Fibroblast of skin of abdomen (primary cell): ENCODE measurements around the gene AJM1.

Experiments used
- DNase-seq: peaks from one replicate; pipeline ENCODE4 v3.0.0-alpha.2; 2013

The AJM1 gene

DNA sequence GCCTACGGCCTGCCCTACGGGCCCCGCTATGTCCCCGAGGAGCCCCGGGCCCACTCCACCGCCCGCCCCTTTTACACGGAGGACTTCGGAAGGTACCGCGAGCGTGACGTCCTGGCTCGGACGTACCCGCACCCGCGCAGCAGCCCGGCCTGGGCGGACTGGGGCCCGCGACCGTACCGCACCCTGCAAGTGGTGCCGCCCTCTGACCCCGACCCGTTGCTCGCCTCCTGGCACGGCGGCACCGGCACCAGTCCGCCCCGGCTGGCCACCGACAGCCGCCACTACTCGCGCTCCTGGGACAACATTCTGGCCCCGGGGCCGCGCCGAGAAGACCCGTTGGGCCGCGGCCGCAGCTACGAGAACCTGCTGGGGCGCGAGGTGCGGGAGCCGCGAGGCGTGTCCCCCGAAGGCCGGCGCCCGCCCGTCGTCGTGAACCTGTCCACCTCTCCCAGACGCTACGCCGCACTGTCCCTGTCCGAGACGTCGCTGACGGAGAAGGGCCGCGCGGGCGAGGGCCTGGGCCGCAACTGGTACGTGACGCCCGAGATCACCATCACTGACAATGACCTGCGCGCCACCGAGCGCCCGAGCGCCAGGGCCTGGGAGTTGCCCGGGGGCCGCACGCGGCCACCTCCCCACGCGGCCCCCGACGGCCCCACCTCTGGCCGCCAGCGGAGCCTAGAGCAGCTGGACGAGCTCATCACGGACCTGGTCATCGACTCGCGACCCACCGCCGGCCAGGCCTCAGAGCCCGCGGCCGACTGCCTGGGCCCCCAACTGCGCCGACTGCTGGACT lies 3.4 kb downstream of the AJM1 start:
- no peak for DNase-seq

GRCh38 chr9:136846376-136847087 lies 4.3 kb downstream of the AJM1 start:
- no peak for DNase-seq

GRCh38 chr9:136847088-136847825 lies 5.0 kb downstream of the AJM1 start:
- DNase-seq: peak; percentile 79

DNA sequence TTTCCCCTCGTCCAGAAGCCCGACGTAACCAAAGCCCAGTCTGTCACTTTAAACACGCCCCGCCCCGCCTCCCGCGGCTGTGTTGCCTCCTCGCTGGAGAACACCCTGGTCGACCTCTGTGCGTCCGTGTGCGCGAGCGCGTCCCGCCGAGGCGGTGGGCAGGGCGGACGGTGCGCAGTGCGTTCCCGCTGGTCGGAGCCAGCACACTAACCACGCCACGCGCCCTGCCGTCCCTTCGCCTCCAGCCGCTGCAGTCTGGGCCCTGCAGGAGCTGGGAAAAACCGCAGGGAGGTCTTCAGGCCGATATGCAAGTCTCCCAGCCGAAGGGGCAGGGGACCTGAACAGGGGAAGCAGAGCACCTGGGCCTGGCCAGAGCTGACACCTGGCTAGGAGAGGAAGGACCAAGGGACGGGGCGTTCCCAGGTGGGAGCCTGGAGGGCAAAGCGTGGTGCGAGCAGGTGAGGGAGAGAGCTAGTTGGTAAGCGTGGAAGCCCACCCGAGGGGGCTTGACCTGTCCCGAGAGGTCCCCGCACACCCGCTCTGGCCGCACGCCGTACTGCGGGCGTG lies 5.6 kb downstream of the AJM1 start:
- peak; percentile 82 for DNase-seq

DNA sequence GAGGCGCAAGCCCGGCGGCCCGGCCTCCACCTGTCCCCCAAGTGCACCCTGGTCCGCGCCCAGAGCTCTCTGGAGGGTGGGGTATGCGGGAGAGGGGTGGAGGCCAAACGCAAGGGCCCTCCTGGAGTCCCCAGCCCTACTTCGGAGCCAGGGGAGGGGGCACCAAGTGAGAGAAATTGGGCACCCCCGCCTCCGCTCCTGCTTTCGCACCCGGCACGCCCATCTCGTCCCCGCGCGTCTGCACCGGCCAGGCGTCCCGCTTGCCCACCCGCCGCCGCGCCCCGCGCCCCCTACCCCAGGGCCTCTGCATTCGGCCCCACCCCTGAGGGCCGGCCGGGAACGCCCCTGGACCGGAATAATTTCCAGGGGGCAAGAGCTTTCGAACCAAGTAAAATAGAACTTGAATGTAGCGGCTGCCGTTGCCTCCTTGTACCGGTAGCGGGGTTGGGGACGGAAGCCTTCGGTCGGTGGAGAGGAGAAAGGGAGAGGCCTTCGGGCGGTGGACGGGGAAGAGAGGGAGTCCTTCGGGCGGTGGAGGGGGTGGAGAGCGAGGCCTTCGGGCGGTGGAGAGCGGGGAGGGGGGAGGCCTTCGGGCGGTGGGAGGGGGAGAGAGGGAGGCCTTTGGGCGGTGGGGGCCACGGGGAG lies 6.2 kb downstream of the AJM1 start:
- DNase-seq: no peak

DNA sequence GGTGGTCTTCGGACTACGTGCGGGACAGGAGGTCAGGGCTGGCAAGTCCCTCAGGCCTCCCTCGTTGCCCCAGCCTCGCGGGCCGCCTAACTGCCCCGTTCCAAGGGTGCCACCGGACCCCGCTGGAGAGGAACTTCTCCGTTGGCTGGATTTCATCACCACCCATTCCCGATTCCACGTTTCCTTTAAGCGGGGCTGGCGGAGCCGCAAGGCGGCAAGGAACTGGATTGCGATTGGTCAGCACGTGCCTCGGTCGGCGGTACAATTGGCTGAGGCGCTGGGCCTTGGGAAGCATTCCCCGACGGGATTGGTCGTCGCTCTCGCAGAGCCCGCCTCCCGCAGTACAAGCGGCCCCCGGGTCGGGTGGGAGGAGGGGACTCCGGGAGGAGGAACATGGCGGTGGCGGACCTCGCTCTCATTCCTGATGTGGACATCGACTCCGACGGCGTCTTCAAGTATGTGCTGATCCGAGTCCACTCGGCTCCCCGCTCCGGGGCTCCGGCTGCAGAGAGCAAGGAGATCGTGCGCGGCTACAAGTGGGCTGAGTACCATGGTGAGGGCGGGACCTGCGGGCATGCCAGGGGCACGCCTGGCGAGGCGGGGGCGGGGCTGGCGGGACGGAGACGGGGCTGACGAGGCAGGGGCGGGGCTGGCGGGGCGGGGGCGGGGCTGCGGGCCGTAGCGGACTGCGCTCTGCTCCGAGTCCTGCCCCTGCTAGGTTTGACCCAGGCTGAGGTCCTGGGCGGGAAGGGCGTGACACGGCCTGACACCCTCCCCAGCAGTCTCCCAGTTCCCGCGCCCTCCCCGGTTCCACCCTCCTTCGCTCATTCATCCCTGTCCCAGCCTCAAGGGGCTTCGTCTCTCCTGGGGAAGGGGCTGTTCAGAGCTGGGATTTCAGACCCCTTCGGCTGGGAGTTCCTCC lies 7.0 kb downstream of the AJM1 start, which contains the start of gene PHPT1:
Gene PHPT1, plus strand, starts transcription at position 372 of the 922 bp plus-strand sequence. Its CDS starts 22 bp downstream, at position 394.
- peak; percentile 99 for DNase-seq

DNA sequence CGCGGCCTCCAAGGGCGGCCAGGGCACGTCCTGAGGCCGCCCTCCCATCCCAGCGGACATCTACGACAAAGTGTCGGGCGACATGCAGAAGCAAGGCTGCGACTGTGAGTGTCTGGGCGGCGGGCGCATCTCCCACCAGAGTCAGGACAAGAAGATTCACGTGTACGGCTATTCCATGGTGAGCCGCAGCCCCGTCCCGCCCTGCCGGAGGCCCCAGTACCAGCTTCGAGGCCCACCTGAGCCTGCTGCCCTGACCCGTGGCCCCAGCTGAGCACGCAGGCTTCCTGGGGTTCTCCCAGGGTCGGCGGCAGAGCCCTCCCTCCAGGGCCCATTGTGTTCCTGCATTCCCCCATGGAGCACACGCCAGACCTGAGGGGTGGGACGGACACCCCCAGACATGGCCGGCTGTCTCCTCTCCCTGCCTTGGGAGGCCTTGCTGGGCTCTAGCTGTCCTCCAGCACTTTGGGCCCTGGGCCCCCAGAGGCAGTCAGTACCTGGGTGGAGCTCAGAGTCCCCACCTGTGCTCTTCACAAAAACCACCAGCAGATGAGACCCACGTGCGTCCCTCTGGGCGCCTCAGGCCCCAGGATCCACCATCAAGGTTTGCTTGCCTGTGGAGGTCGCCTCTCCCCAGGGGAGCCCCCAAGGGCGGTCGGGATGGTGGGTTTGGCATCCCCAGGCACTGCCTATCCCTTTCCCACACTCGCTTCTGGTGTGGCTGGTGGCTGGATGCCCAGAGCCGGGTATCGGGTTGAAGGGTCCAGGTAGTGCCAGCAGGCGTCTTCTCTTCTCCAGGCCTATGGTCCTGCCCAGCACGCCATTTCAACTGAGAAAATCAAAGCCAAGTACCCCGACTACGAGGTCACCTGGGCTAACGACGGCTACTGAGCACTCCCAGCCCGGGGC lies 7.9 kb downstream of the AJM1 start:
- no peak for DNase-seq

DNA sequence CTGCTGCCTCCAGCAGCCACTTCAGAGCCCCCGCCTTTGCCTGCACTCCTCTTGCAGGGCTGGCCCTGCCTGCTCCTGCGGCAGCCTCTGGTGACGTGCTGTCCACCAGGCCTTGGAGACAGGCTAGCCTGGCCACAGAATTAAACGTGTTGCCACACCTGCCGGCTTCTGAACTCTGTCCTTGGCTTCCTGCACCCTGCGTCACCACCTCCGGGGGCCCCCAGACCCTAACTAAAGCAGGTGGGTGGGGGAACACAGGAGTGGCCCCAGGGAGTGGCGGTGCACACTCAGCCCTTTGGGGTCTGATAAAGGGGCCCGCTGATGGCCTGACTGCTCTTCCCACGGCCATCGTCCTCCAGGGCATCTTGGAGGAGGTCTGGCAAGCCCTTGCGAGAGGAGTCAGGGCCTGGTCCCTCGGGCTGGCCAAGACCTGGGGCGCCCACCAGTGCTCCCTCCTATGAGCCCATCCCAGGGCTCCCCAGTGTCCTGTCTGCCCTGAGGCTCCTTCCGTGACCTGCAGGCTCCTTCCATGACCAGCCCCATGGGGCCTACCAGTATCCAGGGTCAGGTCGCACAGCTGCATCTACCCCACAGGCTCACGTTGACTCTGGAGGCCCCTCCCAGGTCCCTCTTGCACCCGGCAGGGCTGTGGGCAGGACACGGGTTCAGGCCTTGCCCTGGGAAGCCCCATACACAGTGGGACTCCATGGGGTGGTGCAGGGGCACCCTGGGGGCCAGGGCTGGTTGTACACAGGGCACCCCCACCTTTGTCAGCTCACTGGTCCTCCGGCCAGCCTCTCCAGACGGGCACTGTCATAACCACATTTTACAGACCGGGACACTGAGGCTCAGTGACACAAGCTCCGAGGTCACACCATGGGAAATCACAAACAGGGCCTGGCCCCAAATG lies 8.8 kb downstream of the AJM1 start:
- no peak for DNase-seq

DNA sequence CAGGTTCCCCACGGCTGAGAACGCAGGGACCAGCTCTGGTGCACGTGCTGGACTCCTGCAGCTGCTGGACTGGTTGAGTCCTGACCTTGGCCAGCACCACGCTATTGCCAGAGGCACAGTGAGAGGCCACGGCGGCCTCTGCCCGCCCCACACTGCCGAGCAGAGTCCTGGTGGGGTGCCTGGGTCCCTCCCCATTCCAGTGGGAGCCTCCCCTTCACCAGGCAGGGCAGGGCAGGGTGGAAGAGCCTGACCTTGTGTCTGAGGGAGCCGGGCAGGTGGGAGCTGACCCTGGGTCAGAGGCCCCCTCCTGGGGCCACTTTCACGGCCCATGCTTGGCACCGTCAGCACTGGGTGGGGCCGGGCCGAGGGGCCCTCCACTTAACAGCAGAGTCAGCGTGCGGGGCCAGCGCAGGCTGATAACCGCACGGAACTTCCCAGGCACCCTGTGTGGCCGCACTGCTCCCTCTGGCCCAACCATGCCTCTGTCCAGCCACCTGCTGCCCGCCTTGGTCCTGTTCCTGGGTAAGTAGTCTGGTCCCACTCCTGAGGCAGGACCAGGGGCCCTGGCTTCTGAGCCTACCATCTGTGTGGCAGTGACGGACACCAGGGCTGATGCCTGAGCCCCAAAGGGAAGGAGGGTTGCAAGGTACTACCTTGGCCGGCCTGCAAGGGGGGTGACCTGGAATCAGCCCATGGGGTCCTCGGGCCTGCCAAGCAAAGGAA lies 9.8 kb downstream of the AJM1 start, which contains the start of gene MAMDC4:
Gene MAMDC4, plus strand, starts transcription at position 406 of the 723 bp plus-strand sequence. Its CDS starts 71 bp downstream, at position 477.
- DNase-seq: no peak

DNA sequence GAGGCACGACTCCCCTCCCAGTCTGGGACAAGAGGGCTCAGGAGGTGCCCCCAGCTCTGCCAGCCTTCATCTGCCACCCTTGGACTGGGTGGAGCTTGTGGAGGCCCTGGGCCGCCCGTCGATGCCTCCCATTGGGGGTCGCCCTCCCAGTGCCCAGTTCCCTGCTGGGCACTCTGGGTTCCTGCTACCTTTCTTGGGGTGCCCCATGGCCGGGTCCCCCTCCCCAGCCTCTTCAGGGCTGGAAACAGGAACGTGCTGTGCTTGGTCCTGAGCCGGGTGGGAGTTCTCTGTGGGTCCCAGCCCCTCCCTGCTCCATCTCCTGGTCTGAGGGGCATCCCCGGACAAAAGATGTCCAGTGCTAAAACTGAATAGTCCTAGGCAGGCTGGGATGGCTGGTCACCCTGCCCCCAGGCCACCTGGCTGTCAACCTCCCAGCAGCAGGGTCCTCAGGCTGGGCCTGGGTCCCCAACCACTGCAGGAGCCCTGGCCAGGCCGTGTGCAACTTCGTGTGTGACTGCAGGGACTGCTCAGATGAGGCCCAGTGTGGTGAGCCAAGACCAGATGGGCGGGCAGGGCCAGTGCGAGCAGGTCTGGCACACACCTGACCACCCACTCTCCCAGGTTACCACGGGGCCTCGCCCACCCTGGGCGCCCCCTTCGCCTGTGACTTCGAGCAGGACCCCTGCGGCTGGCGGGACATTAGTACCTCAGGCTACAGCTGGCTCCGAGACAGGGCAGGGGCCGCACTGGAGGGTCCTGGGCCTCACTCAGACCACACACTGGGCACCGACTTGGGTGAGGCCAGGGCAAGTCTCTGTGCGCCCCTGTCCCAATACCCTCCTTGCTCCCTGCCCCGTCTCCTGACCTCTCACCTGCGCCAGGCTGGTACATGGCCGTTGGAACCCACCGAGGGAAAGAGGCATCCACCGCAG lies 10.7 kb downstream of the AJM1 start:
- DNase-seq: no peak

- no peak for DNase-seq
Measured at GRCh38 chr9:136853596-136854112, 11.4 kb downstream of the AJM1 start.

DNA sequence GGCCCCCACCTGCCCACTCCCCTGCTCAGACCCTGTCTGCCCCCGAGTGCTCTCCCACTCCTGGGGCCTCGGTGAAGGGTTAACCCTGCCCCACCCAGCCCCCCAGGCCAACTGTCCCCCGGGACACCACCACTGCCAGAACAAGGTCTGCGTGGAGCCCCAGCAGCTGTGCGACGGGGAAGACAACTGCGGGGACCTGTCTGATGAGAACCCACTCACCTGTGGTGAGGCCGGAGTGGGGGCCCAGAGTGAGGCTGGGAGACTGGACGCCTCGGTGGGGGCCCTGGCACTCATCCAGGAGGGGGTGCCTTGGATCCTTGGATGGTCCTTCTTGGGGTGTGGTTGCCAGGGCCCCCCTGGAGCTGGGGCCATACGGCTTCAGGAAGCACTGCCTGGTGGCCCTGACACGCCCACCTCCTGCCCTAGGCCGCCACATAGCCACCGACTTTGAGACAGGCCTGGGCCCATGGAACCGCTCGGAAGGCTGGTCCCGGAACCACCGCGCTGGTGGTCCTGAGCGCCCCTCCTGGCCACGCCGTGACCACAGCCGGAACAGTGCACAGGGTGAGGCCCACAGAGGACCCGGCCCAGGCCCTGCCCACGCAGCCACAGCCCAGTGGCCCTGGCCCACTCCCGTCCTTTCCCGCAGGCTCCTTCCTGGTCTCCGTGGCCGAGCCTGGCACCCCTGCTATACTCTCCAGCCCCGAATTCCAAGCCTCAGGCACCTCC lies 12.0 kb downstream of the AJM1 start:
- no peak for DNase-seq

DNA sequence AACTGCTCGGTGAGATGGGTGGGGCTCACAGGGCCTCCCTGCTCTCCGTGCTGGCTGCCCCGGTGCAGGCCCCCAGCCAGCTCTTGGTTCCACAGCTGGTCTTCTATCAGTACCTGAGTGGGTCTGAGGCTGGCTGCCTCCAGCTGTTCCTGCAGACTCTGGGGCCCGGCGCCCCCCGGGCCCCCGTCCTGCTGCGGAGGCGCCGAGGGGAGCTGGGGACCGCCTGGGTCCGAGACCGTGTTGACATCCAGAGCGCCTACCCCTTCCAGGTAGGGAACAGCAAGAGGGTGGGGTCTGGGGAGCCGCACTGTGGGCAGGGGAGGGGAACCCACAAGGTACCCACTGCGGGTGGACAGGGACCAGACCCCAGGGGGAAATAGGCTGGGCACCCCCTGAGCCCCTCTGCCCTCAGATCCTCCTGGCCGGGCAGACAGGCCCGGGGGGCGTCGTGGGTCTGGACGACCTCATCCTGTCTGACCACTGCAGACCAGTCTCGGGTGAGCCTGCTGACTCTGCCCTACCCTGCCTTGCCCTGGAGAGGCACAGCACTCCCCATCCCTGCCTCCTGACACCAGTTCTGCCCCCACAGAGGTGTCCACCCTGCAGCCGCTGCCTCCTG lies 12.7 kb downstream of the AJM1 start:
- DNase-seq: no peak

- DNase-seq: no peak
Measured at GRCh38 chr9:136855461-136856078, 13.3 kb downstream of the AJM1 start.

- DNase-seq: no peak
Measured at GRCh38 chr9:136856079-136856476, 13.8 kb downstream of the AJM1 start.
